Germinal center (tissue), 1 donor: ENCODE results near the gene GH2.
A peak's percentile ranks its signal among the peaks of the same experiment; 100 is the strongest.
"Not testable (repeated sequence)": the region's sequence is repeated elsewhere in the genome, so short reads cannot be mapped to it uniquely, and the experiment has no call there.

Experiments
- DNase-seq: peaks from one replicate; pipeline ENCODE4 v3.0.0; 2012; ENCODE audit warnings: mixed read lengths, low spot score

The GH2 gene

DNA sequence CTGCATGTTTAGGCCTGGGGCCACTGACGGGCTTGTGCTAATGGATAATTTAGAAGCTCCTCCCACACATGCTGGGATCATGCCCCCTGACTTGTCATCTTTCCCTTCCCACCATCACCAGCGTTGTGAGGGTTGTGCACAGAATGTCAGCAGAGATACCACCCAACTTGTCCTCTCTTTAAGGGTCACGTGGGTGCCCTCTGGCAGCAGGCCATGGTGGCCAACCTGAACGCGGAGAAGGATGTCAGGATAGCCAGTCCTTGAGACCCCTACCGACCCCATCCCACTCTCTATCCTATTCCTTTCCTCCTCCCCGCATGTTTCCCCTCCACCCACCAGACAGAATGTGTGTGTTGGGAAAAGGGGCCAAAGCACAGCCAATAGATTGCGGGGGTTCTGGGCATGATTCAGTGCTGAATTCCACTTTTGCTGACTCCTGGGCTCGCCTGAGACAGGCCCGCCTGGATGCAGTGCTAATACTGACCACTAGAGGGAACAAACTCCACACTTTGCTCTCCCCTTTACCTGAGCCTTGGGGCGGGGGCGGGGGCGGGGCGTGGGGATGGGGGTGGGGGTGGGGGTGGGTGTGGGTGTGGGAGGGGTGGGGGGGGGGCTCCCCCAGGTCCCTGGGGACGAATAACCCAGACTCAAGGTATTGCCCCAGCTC lies at the start of gene GH2:
TSS of gene GH2 (minus strand) at position 10 of the 667 bp plus-strand sequence. CDS start 143 bp downstream, outside the sequence.
- peak; percentile 79 for DNase-seq

DNA sequence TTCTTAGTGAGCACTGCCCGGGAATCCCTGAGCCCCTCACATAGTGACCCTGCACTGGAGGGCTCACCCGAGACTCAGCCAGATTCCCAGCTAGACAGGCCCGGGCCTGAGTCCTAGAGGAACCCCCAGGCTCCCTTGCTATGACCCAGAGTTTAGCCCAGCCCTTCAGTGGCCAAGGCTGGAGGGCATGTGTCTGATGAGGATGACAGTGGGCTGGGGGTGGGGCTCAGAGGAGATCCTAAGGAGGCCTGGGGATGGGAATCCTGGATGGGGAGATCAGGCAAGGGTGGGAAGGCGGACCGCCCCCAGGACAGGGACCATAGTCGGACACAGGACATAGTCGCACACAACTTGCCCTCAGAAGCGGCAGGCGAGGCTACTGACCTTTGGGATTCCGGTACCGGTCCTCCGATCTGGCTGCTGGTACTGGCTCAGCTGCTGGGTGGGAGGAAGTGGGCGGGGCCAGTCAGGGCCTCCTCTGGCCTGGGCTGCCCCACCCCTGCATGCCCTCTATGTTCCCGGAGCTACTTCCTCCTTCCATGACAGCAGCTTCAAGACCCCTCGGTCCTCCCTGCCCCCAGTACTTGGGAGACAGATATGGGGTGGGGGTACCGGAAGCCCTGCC lies 49.3 kb upstream of the GH2 start:
- peak; percentile 79 for DNase-seq

DNA sequence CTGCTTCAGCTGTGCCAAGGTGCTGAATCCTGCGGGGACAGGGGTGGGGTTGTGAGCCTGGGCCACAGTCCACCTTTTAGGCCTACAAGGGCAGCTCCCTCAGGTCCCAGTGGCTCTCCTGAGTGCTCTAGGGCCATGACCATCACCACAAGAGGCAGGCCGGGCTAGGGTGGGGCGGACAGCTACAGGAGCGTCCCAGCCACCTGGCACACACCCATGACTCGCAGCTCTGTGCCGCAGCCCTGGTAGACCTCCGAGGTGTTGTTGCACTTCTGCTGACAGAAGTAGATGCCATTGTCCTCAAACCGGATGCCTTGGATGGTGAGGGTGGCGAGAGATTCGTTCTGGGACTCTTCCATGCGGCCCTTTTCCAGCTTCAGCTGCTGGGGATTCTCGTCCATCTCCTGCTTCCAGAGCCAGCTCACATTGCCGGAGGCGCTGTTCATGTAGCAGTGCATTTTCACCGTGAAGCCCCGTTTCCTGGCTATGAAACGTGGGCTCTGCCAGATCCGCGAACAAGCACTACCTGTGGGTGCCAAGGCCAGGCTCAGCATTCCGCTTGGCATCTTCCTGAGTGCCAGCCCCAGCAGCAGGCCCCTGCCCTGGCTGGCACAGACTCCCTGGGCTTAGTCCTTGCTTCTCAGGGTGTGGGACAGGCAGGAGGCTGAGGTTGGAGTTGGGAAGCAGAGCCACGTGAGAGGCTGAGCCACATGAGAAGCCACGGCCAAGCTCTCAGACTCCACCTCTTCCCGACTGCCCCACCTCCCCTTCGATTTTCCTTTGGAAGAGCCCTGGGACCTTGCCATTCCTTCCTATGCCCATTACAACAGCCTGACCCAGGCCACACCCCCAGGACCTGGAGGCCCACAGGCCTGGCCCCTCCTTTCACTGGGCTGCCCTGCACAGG lies 48.4 kb upstream of the GH2 start:
- DNase-seq, result no peak

DNA sequence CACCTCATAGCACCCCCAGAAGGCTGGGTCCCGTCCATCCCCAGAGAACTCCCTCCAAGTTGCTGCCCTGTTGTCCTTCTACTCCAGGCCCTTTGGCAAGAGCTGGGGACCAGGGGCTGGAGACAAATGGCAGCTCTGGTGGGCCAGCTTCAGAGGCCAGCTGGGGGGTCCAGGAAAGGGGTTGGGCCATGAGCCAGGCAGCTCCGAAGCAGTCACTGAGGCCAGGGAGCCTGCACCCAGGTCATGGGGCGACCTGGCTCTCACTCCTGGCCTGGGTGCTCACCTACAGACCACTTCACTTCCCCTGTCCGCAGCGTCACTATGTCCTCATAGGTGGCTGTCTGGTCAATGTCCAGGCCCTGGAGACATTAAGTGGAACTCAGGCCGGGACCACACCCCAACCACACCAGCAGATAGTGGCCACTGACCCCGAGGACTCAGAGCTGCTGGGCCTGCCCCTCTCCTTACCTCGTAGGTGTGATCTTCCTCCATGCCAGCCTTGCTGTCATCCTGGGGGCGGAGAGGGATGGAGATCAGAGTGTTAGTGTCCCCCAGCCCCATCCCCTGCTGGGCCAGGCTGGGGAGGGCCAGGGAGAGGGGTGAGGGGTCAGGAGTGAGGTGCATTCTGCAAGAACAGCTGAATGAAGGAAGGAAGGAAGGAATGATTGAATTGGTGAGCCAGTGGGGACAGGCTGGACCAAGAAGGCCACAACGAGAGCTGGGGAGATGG lies 47.4 kb upstream of the GH2 start:
- no peak for DNase-seq

DNA sequence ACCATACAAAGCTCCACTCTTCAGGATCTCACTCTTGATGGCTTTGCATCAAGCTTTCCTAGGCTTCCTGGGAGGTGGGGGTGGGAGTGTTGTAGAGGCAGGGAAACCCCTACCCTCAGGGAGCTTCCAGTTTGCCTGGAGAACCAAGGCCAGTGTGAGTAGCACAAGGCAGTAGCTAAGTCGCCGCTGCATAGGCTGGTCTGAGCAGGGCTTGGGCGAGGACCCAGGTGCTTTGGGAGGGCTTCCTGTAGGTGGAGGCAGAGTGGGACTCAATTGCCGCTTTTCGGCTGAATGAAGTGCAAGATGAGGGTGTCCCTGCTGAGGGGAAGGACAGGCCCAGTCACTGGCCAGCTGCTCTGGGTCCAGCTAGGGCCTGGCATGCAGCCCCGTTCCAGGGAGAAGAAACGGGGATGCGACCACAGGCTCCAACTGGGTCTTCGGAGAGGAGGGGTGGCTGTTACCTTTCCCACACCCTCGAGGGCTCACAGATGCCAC lies 46.5 kb upstream of the GH2 start:
- peak; percentile 46 for DNase-seq

DNA sequence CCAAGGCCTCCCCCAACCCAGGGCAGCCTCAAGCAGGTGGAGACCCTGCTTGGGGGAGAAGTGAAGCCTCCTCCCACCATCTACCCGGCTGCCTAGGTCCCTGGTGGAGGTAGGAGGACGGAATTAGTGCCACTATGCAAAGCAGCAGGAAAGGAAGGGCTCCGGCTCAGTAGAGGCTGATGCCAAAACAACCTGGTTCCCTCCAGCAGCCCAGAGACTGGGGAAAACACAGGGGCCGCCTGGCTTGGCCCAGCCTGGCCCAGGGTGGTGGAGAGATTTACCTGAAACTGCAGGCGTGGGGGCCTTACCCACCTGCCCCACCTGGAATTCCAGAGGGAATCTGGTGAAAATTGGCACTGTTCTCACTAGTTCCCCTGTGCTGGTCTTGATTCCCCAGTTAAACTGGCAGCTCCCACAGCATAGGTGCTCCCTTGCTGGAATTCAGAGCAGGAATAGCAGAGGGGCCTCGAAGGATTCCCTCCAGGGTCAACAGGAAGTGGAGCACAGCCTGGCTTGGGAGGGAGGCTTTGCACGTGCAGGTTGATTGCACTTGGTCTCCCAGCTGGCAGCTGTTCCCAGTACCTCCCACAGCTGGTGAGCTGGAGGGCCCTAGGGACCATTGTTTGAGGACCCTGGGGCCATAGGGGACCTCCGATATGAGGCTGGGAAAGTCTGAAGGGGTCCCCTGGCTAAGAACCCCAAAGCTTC lies 45.9 kb upstream of the GH2 start:
- DNase-seq, result peak; percentile 79

DNA sequence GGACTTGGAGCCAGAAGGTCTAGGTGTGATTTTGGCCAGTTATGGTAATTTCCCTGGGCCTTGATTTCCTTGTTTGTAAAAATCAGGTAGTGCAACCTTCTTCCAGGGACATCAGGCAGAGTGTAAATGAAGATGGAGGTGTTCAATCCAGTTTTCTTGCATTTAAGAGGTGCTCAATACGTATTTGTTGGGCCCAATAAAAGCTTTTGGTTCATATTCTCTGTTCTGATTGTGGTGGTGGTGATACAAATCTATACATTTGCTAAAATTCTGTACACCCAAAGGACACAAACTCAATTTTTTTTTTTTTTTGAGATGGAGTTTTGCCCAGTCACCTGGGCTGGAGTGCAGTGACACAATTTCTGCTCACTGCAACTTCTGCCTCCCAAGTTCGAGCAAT lies 44.4 kb upstream of the GH2 start:
- no peak for DNase-seq

DNA sequence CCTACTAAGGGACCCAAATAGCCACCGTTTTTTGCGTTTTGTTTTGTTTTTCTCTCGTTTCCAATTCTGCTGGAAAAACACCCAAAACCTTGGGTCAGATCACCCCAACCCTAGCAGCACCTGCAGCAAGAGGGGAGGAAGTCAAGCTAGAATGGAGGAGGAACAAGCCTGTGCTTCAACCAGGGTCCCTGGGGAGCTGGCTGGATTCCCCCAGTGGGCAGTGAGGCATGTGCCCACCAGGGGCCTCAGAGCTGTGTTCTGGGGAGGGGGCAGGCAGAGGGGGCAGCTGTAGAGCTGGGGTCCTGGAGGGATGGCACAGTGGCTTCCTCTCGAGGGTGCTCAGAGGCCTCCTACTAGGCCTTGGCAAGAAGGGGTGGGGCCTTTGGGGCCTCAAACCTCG lies 43.9 kb upstream of the GH2 start:
- peak; percentile 83 for DNase-seq

DNA sequence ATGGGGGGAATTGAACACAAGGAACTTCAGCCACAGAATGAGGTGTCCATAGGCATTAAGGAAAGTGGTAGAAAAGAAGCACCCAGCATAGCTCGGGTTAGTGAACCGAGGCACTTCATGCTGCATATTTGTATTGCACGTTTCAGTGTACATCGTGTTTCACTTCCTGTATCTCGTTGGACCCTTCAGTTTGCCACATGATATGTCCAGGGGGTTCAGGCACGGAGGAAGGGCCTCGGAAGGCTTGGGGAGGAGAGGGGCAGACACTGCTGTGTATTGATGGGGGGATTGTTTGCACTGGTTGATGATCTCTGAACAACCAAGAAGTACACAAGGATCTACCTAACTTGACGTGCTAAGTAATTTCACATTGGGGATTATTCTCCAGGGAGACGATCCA lies 40.7 kb upstream of the GH2 start:
- not testable (repeated sequence) for DNase-seq

DNA sequence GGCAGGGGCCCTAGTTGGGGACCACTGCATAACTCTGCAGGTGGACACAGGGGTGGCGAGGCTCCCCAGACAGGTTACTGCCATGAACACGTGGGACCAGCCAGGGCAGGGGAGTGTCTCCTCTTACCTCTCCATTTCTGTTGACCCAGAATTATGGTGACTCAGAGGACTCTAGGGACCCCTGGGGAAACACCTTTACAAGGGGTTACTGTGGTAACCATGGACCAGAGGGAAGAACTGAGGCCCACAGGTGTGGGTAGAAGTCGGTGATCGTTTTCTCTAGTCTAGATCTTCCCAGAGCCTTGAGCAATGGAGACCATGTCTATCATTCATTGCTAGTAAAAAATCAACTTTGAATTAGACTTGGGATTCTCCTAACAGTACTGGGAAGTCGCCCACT lies 39.0 kb upstream of the GH2 start:
- DNase-seq, result not testable (repeated sequence)

DNA sequence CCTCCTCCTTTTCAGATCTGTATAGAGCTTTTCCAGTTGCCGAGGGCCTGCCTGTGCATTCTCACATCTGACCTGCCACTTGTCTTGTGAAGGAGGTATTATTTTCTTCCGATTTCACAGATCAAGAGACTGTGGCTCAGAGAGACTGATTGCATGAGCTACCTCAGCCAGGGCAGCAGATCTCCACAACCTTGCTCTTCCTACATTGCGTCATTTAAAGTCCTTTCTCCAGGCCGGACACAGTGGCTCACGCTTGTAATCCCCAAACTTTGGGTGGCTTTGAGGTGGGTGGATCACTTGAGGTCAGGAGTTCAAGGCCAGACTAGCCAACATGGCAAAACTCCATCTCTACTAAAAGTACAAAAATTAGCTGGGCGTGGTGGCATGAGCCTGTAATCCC lies 38.3 kb upstream of the GH2 start:
- not testable (repeated sequence) for DNase-seq

DNA sequence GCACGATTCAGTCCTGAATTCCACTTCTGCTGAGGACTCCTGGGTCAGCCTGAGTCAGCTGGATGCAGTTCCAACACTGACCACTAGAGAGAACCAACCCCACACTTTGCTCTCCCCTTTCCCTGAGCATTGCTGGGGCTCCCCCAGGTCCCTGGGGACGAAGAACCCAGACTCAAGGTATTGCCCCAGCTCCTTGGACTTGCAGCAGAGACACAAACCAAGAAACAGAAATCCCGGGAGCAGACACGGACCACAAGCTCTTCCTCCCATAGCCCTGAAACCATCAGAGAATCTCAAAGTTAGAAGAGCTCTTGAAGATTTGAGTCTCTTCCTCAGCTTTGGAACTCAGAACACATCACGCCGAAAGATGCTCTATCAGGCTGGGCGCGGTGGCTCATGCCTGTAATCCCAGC lies 37.6 kb upstream of the GH2 start:
- DNase-seq, result peak; percentile 82

DNA sequence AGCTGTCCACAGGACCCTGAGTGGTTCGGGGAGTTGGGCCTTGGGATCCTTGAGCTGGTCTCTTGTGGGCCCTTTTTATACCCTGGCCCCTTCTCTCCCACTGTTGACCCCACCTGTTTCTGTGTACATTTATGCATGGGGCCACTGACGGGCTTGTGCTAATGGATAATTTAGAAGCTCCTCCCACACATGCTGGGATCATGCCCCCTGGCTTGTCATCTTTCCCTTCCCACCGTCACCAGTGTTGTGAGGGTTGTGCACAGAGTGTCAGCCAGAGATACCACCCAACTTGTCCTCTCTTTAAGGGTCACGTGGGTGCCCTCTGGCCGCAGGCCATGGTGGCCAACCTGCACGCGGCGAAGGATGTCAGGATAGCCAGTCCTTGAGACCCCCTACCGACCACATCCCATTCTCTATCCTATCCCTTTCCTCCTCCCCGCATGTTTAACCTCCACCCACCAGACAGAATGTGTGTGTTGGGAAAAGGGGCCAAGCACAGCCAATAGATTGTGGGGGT lies 37.1 kb upstream of the GH2 start, which contains the start of gene GH1:
TSS of gene GH1 (minus strand) at position 51 of the 517 bp plus-strand sequence. CDS start 63 bp downstream, outside the sequence.
- DNase-seq, result not testable (repeated sequence)

DNA sequence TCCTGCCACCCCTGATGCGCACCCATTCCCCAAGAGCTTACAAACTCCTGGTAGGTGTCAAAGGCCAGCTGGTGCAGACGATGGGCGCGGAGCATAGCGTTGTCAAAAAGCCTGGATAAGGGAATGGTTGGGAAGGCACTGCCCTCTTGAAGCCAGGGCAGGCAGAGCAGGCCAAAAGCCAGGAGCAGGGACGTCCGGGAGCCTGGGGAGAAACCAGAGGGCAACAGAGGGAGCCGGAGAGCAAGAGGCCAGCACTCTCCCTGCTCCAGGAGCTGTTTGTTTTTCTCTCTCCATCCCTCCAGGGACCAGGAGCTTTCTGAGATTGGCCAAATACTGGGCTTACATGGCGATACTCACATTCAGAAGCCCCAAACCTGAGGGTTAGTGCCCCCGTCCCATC lies 36.6 kb upstream of the GH2 start:
- DNase-seq, result no peak

DNA sequence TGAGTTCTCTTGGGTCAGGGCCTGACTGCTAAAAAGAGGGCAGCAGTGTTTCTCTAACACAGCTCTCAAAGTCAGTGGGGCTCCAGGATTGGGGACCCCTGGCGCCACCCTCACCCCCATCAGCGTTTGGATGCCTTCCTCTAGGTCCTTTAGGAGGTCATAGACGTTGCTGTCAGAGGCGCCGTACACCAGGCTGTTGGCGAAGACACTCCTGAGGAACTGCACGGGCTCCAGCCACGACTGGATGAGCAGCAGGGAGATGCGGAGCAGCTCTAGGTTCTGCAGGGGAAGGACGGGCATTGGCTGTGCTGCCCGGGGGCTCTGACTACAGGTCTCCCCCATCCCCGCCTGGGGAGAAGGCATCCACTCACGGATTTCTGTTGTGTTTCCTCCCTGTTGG lies 35.9 kb upstream of the GH2 start:
- DNase-seq, result no peak

DNA sequence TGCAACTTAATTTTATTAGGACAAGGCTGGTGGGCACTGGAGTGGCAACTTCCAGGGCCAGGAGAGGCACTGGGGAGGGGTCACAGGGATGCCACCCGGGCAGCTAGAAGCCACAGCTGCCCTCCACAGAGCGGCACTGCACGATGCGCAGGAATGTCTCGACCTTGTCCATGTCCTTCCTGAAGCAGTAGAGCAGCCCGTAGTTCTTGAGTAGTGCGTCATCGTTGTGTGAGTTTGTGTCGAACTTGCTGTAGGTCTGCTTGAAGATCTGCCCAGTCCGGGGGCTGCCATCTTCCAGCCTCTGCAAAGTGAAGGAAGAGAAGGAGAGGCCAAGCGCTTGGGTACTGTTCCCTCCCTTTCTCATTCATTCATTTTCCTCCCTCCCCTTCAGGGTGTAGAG lies 35.5 kb upstream of the GH2 start:
- DNase-seq, result not testable (repeated sequence)

DNA sequence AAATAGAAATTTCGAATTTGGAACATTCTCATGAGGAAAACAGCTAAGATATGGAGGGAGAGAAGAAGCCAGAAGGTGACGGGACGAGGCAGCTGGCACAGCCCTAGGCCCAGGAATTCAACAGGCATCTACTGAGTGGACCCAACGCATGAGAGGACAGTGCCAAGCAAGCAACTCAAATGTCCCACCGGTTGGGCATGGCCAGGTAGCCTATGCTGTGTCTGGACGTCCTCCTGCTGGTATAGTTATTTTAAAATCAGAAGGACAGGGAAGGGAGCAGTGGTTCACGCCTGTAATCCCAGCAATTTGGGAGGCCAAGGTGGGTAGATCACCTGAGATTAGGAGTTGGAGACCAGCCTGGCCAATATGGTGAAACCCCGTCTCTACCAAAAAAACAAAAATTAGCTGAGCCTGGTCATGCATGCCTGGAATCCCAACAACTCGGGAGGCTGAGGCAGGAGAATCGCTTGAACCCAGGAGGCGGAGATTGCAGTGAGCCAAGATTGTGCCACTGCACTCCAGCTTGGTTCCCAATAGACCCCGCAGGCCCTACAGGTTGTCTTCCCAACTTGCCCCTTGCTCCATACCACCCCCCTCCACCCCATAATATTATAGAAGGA lies 34.9 kb upstream of the GH2 start:
- DNase-seq, result no peak

DNA sequence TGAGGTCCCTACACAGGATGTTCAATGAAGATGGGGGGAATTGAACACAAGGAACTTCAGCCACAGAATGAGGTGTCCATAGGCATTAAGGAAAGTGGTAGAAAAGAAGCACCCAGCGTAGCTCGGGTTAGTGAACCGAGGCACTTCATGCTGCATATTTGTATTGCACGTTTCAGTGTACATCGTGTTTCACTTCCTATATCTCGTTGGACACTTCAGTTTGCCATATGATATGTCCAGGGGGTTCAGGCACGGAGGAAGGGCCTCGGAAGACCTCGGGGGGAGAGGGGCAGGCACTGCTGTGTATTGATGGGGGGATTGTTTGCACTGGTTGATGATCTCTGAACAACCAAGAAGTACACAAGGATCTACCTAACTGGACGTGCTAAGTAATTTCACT lies 34.0 kb upstream of the GH2 start:
- DNase-seq, result not testable (repeated sequence)

DNA sequence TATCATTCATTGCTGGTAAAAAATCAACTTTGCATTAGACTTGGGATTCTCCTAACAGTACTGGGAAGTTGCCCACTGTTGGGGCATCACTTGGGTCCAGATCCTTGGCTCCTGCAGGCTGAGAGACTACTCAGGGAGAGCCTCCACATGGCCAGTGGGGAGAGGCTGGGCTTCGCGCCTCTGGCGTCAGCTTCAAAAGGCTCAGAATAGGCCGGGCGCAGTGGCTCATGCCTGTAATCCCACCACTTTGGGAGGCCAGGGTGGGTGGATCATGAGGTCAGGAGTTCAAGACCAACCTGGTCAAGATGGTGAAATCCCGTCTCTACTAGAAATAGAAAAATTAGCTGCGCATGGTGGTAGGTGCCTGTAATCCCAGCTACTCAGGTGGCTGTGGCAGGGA lies 32.7 kb upstream of the GH2 start:
- DNase-seq, result no peak

DNA sequence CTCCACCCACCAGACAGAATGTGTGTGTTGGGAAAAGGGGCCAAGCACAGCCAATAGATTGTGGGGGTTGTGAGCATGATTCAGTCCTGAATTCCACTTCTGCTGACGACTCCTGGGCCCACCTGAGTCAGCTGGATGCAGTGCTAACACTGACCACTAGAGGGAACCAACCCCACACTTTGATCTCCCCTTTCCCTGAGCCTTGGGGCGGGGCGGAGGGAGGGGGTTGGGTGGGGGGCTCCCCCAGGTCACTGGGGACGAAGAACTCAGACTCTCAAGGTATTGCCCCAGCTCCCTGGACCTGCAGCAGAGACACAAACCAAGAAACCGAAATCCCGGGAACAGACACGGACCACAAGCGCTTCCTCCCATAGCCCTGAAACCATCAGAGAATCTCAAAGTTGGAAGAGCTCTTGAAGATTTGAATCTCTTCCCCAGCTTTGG lies 29.9 kb upstream of the GH2 start:
- DNase-seq, result peak; percentile 70
